ENCODE data around the gene E2F6.

GRCh38 chr2:11483806-11484617 lies 18.1 kb upstream of the E2F6 start:
- TF ChIP-seq CTCF (IDR thresholded peaks at IDR 0.05 in 2 of 3, conservative IDR thresholded peaks at IDR 0.05 in 1 of 3; ENCODE audit: control insufficient read depth in 2 of 3, extremely low read depth in 1 of 3, insufficient read depth in 1 of 3, low read depth in 3 of 3, low read length in 3 of 3) (no peak), NFIC (IDR thresholded peaks at IDR 0.05; ENCODE audit: low read depth, low read length) (no peak), RCOR1 (conservative IDR thresholded peaks at IDR 0.05; ENCODE audit: low read depth, low read length) (no peak), POLR2A (IDR thresholded peaks at IDR 0.05; ENCODE audit: low read depth, low read length) (no peak), SPI1 (IDR thresholded peaks at IDR 0.05; ENCODE audit: borderline replicate concordance, insufficient read depth, low read depth, low read length) (no peak)
